Amniotic epithelial cell (primary cell): ENCODE measurements around the gene NKD2.
"Not testable (repeated sequence)": the region's sequence is repeated elsewhere in the genome, so short reads cannot be mapped to it uniquely, and the experiment has no call there.

ENCODE experiments used
- DNase-seq: peaks from one replicate; pipeline ENCODE4 v3.0.0-alpha.2; 2010; ENCODE audit warnings: low read depth

NKD2 gene

GRCh38 chr5:1073239-1074102 is 64.9 kb downstream of the NKD2 start:
- no peak for DNase-seq

GRCh38 chr5:1074226-1074625 is 65.6 kb downstream of the NKD2 start:
- DNase-seq: no peak

- no peak for DNase-seq
Observed at GRCh38 chr5:1074816-1075554, 66.4 kb downstream of the NKD2 start.

- no peak for DNase-seq
Observed at GRCh38 chr5:1075555-1075881, 66.9 kb downstream of the NKD2 start.

GRCh38 chr5:1075931-1076330 is 67.3 kb downstream of the NKD2 start:
- DNase-seq: no peak

- DNase-seq: no peak
Observed at GRCh38 chr5:1076406-1076805, 67.8 kb downstream of the NKD2 start.

GRCh38 chr5:1077026-1077425 is 68.4 kb downstream of the NKD2 start:
- DNase-seq: no peak

GRCh38 chr5:1077491-1078020 is 69.0 kb downstream of the NKD2 start:
- no peak for DNase-seq

GRCh38 chr5:1078206-1078605 is 69.6 kb downstream of the NKD2 start:
- no peak for DNase-seq

- no peak for DNase-seq
Observed at GRCh38 chr5:1078851-1079250, 70.2 kb downstream of the NKD2 start.

- no peak for DNase-seq
Observed at GRCh38 chr5:1079486-1079885, 70.9 kb downstream of the NKD2 start.

GRCh38 chr5:1079961-1080360 is 71.4 kb downstream of the NKD2 start:
- no peak for DNase-seq

- no peak for DNase-seq
Observed at GRCh38 chr5:1080432-1080831, 71.8 kb downstream of the NKD2 start.

GRCh38 chr5:1081519-1081918 is 72.9 kb downstream of the NKD2 start:
- DNase-seq: no peak

GRCh38 chr5:1083026-1083425 is 74.4 kb downstream of the NKD2 start:
- DNase-seq: not testable (repeated sequence)

GRCh38 chr5:1083823-1084605 is 75.4 kb downstream of the NKD2 start:
- DNase-seq: no peak

- no peak for DNase-seq
Observed at GRCh38 chr5:1085391-1085790, 76.8 kb downstream of the NKD2 start.

- no peak for DNase-seq
Observed at GRCh38 chr5:1086137-1086536, 77.5 kb downstream of the NKD2 start.

- DNase-seq: no peak
Observed at GRCh38 chr5:1086871-1087270, 78.3 kb downstream of the NKD2 start.

- DNase-seq: no peak
Observed at GRCh38 chr5:1087428-1087827, 78.8 kb downstream of the NKD2 start.

- DNase-seq: no peak
Observed at GRCh38 chr5:1088031-1088430, 79.4 kb downstream of the NKD2 start.
